CD4-positive, alpha-beta memory T cell (primary cell): ENCODE data around the gene WDR19. TPM values are rescaled to one million over a fixed set of nuclear protein-coding genes. Genes with fewer than 3 reads are reported as not detected.

Source experiments
- CTCF ChIA-PET: fragments of 350-600 bp; sonication (Branson Sonifier 250); formaldehyde crosslinking; loops from one replicate; lab custom pipeline; 2021; ENCODE audit warnings: inconsistent platforms; ENCODE audit not compliant: partially characterized antibody; lab: Charles Lee
- POLR2A ChIA-PET: fragments of 350-600 bp; sonication (Branson Sonifier 250); formaldehyde crosslinking; loops from one replicate; lab custom pipeline; 2021; ENCODE audit not compliant: partially characterized antibody; lab: Charles Lee
- DNase-seq, 5 donors: peaks; one replicate each; pipeline versions ENCODE4 v3.0.0 to v3.0.0-alpha.2; 2020 to 2022; ENCODE audit warnings: mixed read lengths in 1 of 5
- H3K27ac ChIP-seq: one replicate; pipeline ENCODE4 v1.7.0; 2013; ENCODE audit warnings: low read depth, low read length
- H3K27me3 ChIP-seq: 2 replicates; pipeline ENCODE4 v1.7.0; 2013; ENCODE audit warnings: mild to moderate bottlenecking, low read length, moderate library complexity; ENCODE audit not compliant: insufficient read depth
- H3K36me3 ChIP-seq: 2 replicates; pipeline ENCODE4 v1.7.0; 2013; ENCODE audit warnings: mild to moderate bottlenecking, low read length, moderate library complexity; ENCODE audit not compliant: insufficient read depth
- H3K4me1 ChIP-seq: 2 replicates; pipeline ENCODE4 v1.7.0; 2013; ENCODE audit warnings: mild to moderate bottlenecking, low read length, moderate library complexity; ENCODE audit not compliant: insufficient read depth
- H3K4me3 ChIP-seq, 2 donors: one replicate each; pipeline ENCODE4 v1.7.0; 2013; ENCODE audit warnings: low read length in 2 of 2, mild to moderate bottlenecking in 1 of 2
- H3K9me3 ChIP-seq, 2 donors: one replicate each; pipeline ENCODE4 v1.7.0; 2013; ENCODE audit warnings: low read length in 2 of 2, control low read depth in 1 of 2; ENCODE audit not compliant: control insufficient read depth in 1 of 2
- H3K27ac Mint-ChIP-seq, 7 donors: one replicate each; pipeline ENCODE4 v1.8.0; 2020 to 2021; ENCODE audit warnings: mixed read lengths in 7 of 7, mild to moderate bottlenecking in 6 of 7, inconsistent platforms in 3 of 7, moderate library complexity in 3 of 7
- H3K27me3 Mint-ChIP-seq, 2 donors: one replicate each; pipeline ENCODE4 v1.8.0; 2020 to 2021; ENCODE audit warnings: mixed read lengths in 2 of 2
- H3K36me3 Mint-ChIP-seq, 2 donors: one replicate each; pipeline ENCODE4 v1.8.0; 2020 to 2021; ENCODE audit warnings: mixed read lengths in 2 of 2, inconsistent platforms in 1 of 2, mild to moderate bottlenecking in 1 of 2
- H3K4me1 Mint-ChIP-seq, 4 donors: one replicate each; pipeline ENCODE4 v1.8.0; 2020 to 2021; ENCODE audit warnings: mixed read lengths in 4 of 4, mild to moderate bottlenecking in 1 of 4
- H3K4me3 Mint-ChIP-seq, 8 donors: one replicate each; pipeline ENCODE4 v1.8.0; 2020 to 2021; ENCODE audit warnings: mixed read lengths in 8 of 8, mild to moderate bottlenecking in 7 of 8, moderate library complexity in 6 of 8, inconsistent platforms in 3 of 8
- H3K9me3 Mint-ChIP-seq, 8 donors: one replicate each; pipeline ENCODE4 v1.8.0; 2020 to 2021; ENCODE audit warnings: mixed read lengths in 8 of 8, mild to moderate bottlenecking in 5 of 8, inconsistent platforms in 3 of 8, moderate library complexity in 1 of 8
- intact Hi-C: fragments of 100-400 bp; cut with micrococcal nuclease; formaldehyde crosslinking; loops from one replicate; pipeline ENCODE4 v1.15.1; 2023
- polyA plus RNA-seq, 2 donors: library from polyadenylated mRNA; unstranded; fragments of 300-500 nt; fragmentation: Illumina TruSeq; gene quantifications; one replicate each; pipeline ENCODE4 v1.2.3, GENCODE V29; 2021
- total RNA-seq, 2 experiments: library from RNA; stranded (reverse); gene quantifications; one replicate each; pipeline ENCODE4 v1.2.3, GENCODE V29; 2021

WDR19 gene
- total and polyA plus RNA-seq, 4 experiments from 2014 or later: 2.3 to 36.8 (median 18.5) TPM

- Mint-ChIP-seq H3K27me3 (no peaks in the 10 kb centered on the region), H3K36me3 (peaks cover 62 to 72% of the 10 kb centered on the region in 2 donors), H3K9me3 (no peaks in the 10 kb centered on the region), H3K4me1 (peaks cover 0 to 3% (median 0%) of the 10 kb centered on the region in 4 donors), H3K27ac (peak overlapping the region in 2 of 7 donors; percentile 5 to 63), H3K4me3 (no peak overlapping the region)
- ChIA-PET CTCF (no interaction called here), POLR2A (no interaction called here)
- Histone ChIP-seq H3K4me3 (no peak overlapping the region), H3K4me1 (no peaks in the 10 kb centered on the region), H3K36me3 (peaks cover 51% of the 10 kb centered on the region), H3K27me3 (no peaks in the 10 kb centered on the region), H3K27ac (no peak overlapping the region), H3K9me3 (no peaks in the 10 kb centered on the region)
- intact Hi-C loops: no loop called here
- no peak for DNase-seq
Observed at GRCh38 chr4:39305912-39306677, 123.8 kb downstream of the WDR19 start.

- Histone ChIP-seq H3K4me1 (no peaks in the 10 kb centered on the region), H3K36me3 (peaks cover 48% of the 10 kb centered on the region), H3K27ac (no peak overlapping the region), H3K9me3 (no peaks in the 10 kb centered on the region), H3K27me3 (no peaks in the 10 kb centered on the region), H3K4me3 (no peak overlapping the region)
- H3K4me3 Mint-ChIP-seq: no peak overlapping the region
- ChIA-PET POLR2A (no interaction called here), CTCF (no interaction called here)
- DNase-seq: no peak
- H3K4me1 Mint-ChIP-seq: peaks cover 0 to 3% (median 0%) of the 10 kb centered on the region in 4 donors
- intact Hi-C loops: no loop called here
- no peaks in the 10 kb centered on the region for H3K27me3 Mint-ChIP-seq
- no peaks in the 10 kb centered on the region for H3K9me3 Mint-ChIP-seq
- H3K27ac Mint-ChIP-seq: peak overlapping the region in 2 of 7 donors; percentile 14 to 76
- H3K36me3 Mint-ChIP-seq: peaks cover 67 to 75% of the 10 kb centered on the region in 2 donors
Observed at GRCh38 chr4:39308611-39309010, 126.3 kb downstream of the WDR19 start.

- no peak overlapping the region for H3K4me3 Mint-ChIP-seq
- intact Hi-C loops: no loop called here
- H3K36me3 Mint-ChIP-seq: peaks cover 49 to 58% of the 10 kb centered on the region in 2 donors
- no peaks in the 10 kb centered on the region for H3K9me3 ChIP-seq
- H3K4me1 ChIP-seq: no peaks in the 10 kb centered on the region
- no peaks in the 10 kb centered on the region for H3K9me3 Mint-ChIP-seq
- no peak for DNase-seq
- peaks cover 46% of the 10 kb centered on the region for H3K36me3 ChIP-seq
- H3K27ac ChIP-seq: no peak overlapping the region
- no peak overlapping the region for H3K4me3 ChIP-seq
- no peaks in the 10 kb centered on the region for H3K27me3 ChIP-seq
- CTCF ChIA-PET: no interaction called here
- peak overlapping the region in 1 of 7 donors; percentile 47 for H3K27ac Mint-ChIP-seq
- POLR2A ChIA-PET: no interaction called here
- no peaks in the 10 kb centered on the region for H3K27me3 Mint-ChIP-seq
- H3K4me1 Mint-ChIP-seq: peaks cover 0 to 3% (median 0%) of the 10 kb centered on the region in 4 donors
Observed at GRCh38 chr4:39312816-39313215, 130.5 kb downstream of the WDR19 start.

GRCh38 chr4:39319676-39320075 lies 137.3 kb downstream of the WDR19 start:
- no peaks in the 10 kb centered on the region for H3K9me3 ChIP-seq
- no peak overlapping the region for H3K27ac ChIP-seq
- H3K4me1 ChIP-seq: no peaks in the 10 kb centered on the region
- Mint-ChIP-seq H3K27ac (peak overlapping the region in 1 of 7 donors; percentile 3), H3K27me3 (no peaks in the 10 kb centered on the region), H3K9me3 (no peaks in the 10 kb centered on the region), H3K36me3 (peaks cover 34 to 49% of the 10 kb centered on the region in 2 donors), H3K4me3 (no peak overlapping the region), H3K4me1 (peaks cover 0 to 1% (median 0%) of the 10 kb centered on the region in 4 donors)
- ChIA-PET POLR2A (no interaction called here), CTCF (no interaction called here)
- peaks cover 18% of the 10 kb centered on the region for H3K36me3 ChIP-seq
- no peak for DNase-seq
- no peak overlapping the region for H3K4me3 ChIP-seq
- H3K27me3 ChIP-seq: no peaks in the 10 kb centered on the region
- intact Hi-C loops: no loop called here

GRCh38 chr4:39320381-39321115 lies 138.2 kb downstream of the WDR19 start:
- intact Hi-C loops: no loop called here
- ChIA-PET POLR2A (no interaction called here), CTCF (no interaction called here)
- no peaks in the 10 kb centered on the region for H3K27me3 Mint-ChIP-seq
- no peak overlapping the region for H3K4me3 Mint-ChIP-seq
- Histone ChIP-seq H3K4me1 (no peaks in the 10 kb centered on the region), H3K9me3 (no peaks in the 10 kb centered on the region), H3K27ac (no peak overlapping the region), H3K36me3 (peaks cover 15% of the 10 kb centered on the region), H3K4me3 (no peak overlapping the region), H3K27me3 (no peaks in the 10 kb centered on the region)
- peak overlapping the region in 2 of 7 donors; percentile 9 to 17 for H3K27ac Mint-ChIP-seq
- DNase-seq: no peak
- peaks cover 40 to 56% of the 10 kb centered on the region in 2 donors for H3K36me3 Mint-ChIP-seq
- peaks cover 0 to 2% (median under 1%) of the 10 kb centered on the region in 4 donors for H3K4me1 Mint-ChIP-seq
- no peaks in the 10 kb centered on the region for H3K9me3 Mint-ChIP-seq

- H3K4me3 Mint-ChIP-seq: no peak overlapping the region
- POLR2A ChIA-PET: no interaction called here
- intact Hi-C loops: no loop called here
- Histone ChIP-seq H3K36me3 (peaks cover 12% of the 10 kb centered on the region), H3K27me3 (no peaks in the 10 kb centered on the region), H3K4me1 (no peaks in the 10 kb centered on the region), H3K27ac (no peak overlapping the region), H3K4me3 (no peak overlapping the region), H3K9me3 (no peaks in the 10 kb centered on the region)
- no peak for DNase-seq
- H3K27ac Mint-ChIP-seq: peak overlapping the region in 2 of 7 donors; percentile 1 to 35
- no peaks in the 10 kb centered on the region for H3K9me3 Mint-ChIP-seq
- peaks cover 0 to 7% (median 3%) of the 10 kb centered on the region in 4 donors for H3K4me1 Mint-ChIP-seq
- peaks cover 57 to 60% of the 10 kb centered on the region in 2 donors for H3K36me3 Mint-ChIP-seq
- H3K27me3 Mint-ChIP-seq: no peaks in the 10 kb centered on the region
- CTCF ChIA-PET: no interaction called here
Observed at GRCh38 chr4:39323821-39324220, 141.5 kb downstream of the WDR19 start.

- H3K4me3 ChIP-seq: no peak overlapping the region
- H3K4me1 ChIP-seq: no peaks in the 10 kb centered on the region
- no peaks in the 10 kb centered on the region for H3K9me3 Mint-ChIP-seq
- no peak overlapping the region for H3K4me3 Mint-ChIP-seq
- intact Hi-C loops: no loop called here
- no peak for DNase-seq
- peaks cover 10% of the 10 kb centered on the region for H3K36me3 ChIP-seq
- H3K27me3 ChIP-seq: no peaks in the 10 kb centered on the region
- peak overlapping the region in 1 of 7 donors; percentile 15 for H3K27ac Mint-ChIP-seq
- H3K27me3 Mint-ChIP-seq: no peaks in the 10 kb centered on the region
- POLR2A ChIA-PET: no interaction called here
- CTCF ChIA-PET: no interaction called here
- no peaks in the 10 kb centered on the region for H3K9me3 ChIP-seq
- no peak overlapping the region for H3K27ac ChIP-seq
- peaks cover 57 to 60% of the 10 kb centered on the region in 2 donors for H3K36me3 Mint-ChIP-seq
- peaks cover 0 to 9% (median 3%) of the 10 kb centered on the region in 4 donors for H3K4me1 Mint-ChIP-seq
Observed at GRCh38 chr4:39324446-39324845, 142.1 kb downstream of the WDR19 start.
